GM12872 (cell line): ENCODE measurements around the gene ADAMTS13.

Experiments used
- TF ChIP-seq, protein P1 (sequence below): IDR thresholded peaks from 3 replicates; pipeline ENCODE4 v1.5.1; 2011; ENCODE audit warnings: low read depth, mild to moderate bottlenecking, low read length, moderate library complexity; ENCODE audit not compliant: insufficient read depth

The ADAMTS13 gene

DNA sequence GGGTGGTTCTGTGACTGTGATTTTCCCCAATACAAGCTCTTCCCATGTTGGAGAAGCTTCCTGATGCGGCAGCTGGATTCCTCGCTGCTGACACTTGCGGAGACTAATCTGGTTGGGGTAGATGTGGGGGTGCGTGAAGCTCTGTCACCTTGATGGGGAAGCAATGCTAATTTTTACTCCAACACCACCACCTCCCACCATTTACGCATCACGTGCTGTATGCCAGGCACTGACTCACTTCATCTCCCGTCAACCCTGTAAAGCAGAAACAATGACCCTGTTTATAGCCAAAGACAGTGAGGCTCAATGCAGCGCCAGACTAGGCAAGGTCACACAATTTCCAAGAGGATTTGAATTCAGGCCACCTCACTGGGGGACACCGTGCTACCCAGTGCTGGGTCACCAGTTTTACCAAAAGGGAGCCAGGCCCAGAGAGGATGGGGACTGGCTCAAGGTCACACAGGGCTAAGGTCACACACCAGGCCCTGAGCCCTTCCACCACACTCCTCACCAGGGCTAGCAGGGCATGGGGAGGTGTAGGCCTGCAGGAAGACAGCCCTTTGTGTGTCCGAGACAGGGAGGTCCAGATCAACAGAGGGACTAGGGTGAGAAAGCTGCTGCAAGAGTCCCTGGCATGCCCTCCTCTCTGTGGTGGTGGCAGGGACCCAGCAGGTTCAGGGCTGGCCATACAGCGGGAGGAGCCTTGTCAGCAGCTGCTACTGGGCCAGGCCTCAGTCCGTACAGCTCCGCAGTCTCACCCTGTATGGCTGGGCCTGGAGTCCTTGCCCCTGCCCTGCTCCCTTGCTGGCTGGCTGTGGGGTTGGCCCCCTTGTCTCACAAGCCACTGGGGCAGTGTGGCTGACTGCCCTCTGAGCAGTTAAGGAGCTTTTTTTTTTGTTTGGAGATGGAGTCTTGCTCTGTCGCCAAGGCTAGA, 42.7 kb upstream of the ADAMTS13 start:
- TF ChIP-seq, protein P1, sequence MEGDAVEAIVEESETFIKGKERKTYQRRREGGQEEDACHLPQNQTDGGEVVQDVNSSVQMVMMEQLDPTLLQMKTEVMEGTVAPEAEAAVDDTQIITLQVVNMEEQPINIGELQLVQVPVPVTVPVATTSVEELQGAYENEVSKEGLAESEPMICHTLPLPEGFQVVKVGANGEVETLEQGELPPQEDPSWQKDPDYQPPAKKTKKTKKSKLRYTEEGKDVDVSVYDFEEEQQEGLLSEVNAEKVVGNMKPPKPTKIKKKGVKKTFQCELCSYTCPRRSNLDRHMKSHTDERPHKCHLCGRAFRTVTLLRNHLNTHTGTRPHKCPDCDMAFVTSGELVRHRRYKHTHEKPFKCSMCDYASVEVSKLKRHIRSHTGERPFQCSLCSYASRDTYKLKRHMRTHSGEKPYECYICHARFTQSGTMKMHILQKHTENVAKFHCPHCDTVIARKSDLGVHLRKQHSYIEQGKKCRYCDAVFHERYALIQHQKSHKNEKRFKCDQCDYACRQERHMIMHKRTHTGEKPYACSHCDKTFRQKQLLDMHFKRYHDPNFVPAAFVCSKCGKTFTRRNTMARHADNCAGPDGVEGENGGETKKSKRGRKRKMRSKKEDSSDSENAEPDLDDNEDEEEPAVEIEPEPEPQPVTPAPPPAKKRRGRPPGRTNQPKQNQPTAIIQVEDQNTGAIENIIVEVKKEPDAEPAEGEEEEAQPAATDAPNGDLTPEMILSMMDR: no peak

DNA sequence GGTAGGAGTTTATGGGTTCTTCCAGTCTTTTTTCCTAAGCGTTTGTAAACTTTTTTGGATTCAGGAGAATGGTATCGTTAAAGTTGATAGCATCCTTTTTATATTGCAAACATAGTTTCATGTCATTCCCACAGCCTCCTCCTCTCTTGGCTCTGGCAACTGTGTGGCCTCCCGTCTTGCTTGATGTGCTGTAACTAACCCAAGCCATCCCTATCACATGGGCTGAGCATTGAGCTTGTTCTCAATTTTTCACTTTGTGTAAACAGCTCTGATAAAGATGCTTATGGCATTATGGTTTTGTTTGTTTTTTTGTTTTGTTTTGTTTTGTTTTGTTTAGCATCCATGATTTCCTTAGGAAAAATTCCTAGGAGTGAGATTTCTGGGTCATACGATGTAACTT, 41.4 kb upstream of the ADAMTS13 start:
- TF ChIP-seq, protein P1: no peak

DNA sequence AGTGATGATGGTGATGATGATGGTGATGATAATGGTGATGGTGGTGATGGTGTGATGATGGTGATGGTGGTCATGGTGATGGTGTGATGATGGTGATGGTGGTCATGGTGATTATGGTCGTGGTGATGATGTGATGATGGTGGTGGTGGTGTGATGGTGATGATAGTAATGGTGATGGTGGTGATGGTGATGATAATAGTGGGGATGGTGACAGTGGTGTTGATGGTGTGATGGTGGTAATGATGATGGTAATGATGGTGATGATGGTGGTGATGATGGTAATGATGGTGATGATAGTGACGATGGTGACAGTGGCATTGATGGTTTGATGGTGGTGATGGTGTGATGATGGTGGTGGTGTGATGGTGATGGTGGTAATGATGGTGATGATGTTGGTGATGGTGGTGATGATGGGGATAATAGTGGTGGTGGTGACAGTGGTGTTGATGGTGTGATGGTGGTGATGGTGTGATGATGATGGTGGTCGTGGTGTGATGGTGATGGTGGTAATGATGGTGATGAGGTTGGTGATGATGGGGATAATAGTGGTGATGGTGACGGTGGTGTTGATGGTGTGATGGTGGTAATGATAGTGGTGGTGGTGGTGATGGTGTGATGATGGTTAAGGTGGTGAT, 39.5 kb upstream of the ADAMTS13 start:
- TF ChIP-seq, protein P1: no peak

DNA sequence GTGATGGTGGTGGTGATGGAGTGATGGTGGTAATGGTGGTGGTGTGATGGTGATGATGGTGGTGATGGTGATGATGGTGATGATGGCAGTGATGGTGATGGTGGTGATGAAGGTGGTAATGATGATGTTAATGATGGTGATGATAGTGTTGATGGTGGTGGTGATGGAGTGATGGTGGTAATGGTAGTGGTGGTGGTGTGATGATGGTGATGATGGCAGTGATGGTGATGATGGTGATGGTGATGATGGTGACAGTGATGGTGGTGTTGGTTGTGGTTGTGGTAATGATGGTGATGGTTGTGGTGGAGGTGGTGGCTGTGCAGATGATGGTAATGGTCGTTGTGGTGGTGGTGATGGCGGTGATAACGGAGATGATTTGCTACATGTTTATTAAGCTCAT, 38.7 kb upstream of the ADAMTS13 start:
- TF ChIP-seq, protein P1: no peak

DNA sequence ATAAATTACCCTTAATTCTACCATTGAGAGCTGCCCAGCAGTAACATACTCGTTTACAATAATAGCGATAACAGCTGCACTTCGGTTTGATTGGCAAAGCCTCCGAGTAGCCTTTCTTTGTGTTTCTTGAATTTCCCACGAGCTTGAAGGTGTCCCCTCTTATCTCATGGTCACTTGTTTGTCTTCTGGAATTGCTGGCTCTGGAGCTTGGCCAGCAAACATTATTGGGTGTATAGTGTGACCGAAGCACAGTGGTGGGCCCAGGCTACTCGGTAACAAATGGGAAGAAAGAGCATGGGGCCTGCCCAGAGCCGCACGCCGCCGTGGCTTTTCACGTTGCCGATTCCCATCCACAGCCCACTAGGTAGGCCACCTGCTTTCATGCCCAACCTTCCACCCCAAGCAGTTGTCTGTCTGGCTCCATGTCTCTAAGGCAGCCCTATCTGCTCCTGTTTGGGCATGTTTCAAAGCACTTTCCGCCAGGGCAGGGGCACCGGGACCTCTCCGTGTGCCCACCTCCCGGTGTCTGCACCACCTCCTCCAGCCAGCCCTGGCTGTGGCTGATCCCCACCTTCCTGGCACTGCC, 37.3 kb upstream of the ADAMTS13 start:
- TF ChIP-seq, protein P1: no peak

DNA sequence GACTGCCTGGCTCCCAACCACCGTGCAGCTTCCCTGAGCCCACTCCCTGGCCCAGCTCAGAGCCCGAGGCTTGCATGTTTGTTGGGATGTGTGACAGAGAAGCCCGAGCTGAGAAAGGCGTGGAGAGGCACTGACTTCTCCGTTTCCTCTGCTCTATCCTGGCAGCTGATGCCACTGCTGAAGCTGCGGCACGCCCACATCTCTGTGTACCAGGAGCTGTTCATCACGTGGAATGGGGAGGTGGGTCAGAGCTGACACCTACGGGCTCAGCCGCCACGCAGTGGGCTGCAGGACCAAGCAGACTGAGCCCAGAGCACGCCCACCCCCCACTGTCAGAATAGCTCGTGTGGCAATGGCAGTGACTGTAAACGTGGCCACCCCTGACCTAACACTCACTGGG, 36.7 kb upstream of the ADAMTS13 start:
- TF ChIP-seq, protein P1: no peak

DNA sequence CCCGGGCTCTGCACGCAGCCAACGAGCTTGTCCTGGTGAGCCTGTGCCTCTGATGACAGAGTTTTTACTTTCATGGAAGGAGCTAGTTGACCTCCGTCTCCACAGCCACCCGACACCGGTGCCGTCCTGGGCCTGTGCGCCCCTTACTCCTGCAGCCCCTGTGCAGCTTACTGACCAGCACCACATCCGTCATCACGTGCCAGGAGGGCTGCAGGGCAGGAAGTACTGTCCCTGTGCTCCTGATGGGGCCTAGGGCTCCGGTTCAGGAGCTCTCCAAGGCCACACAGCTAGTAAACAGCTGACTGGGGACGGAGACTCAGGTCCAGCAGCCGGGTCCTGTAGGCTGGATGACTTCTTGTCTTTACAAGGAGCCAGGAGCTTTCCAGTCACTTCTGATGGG, 35.8 kb upstream of the ADAMTS13 start:
- TF ChIP-seq, protein P1: no peak
